DND-41 (cell line): ENCODE measurements around the gene NBR1.

Experiments
- EZH2 ChIP-seq: IDR thresholded peaks from 3 replicates; pipeline ENCODE4 v1.6.1; 2012; ENCODE audit warnings: borderline replicate concordance, low read depth, mild to moderate bottlenecking, moderate library complexity, low read length, inconsistent platforms; ENCODE audit not compliant: severe bottlenecking
- TF ChIP-seq, protein P1 (sequence below): IDR thresholded peaks from 2 replicates; pipeline ENCODE4 v1.5.1; 2012; ENCODE audit warnings: borderline replicate concordance, low read length, moderate library complexity, mild to moderate bottlenecking; ENCODE audit not compliant: poor library complexity, severe bottlenecking; ENCODE audit errors: extremely low read depth

- no peak for TF ChIP-seq EZH2
- TF ChIP-seq, protein P1, sequence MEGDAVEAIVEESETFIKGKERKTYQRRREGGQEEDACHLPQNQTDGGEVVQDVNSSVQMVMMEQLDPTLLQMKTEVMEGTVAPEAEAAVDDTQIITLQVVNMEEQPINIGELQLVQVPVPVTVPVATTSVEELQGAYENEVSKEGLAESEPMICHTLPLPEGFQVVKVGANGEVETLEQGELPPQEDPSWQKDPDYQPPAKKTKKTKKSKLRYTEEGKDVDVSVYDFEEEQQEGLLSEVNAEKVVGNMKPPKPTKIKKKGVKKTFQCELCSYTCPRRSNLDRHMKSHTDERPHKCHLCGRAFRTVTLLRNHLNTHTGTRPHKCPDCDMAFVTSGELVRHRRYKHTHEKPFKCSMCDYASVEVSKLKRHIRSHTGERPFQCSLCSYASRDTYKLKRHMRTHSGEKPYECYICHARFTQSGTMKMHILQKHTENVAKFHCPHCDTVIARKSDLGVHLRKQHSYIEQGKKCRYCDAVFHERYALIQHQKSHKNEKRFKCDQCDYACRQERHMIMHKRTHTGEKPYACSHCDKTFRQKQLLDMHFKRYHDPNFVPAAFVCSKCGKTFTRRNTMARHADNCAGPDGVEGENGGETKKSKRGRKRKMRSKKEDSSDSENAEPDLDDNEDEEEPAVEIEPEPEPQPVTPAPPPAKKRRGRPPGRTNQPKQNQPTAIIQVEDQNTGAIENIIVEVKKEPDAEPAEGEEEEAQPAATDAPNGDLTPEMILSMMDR = no peak
Observed at GRCh38 chr17:43224146-43224705, 53.2 kb downstream of the NBR1 start.
